GM12874 (cell line): ENCODE results near the gene RERE.

Experiments
- CTCF ChIP-seq: IDR thresholded peaks from 2 replicates; pipeline ENCODE4 v1.5.1; 2011; ENCODE audit warnings: low read depth, mild to moderate bottlenecking, control low read depth, low read length, moderate library complexity; ENCODE audit not compliant: insufficient read depth

Gene RERE

GRCh38 chr1:8604041-8604945 lies 213.1 kb downstream of the RERE start:
- TF ChIP-seq CTCF, result no peak

GRCh38 chr1:8603220-8603616 lies 214.2 kb downstream of the RERE start:
- TF ChIP-seq CTCF, result no peak

- no peak for TF ChIP-seq CTCF
Measured at GRCh38 chr1:8602471-8603219, 214.8 kb downstream of the RERE start.

GRCh38 chr1:8600336-8600735 lies 217.1 kb downstream of the RERE start:
- TF ChIP-seq CTCF, result no peak

- TF ChIP-seq CTCF, result no peak
Measured at GRCh38 chr1:8599646-8600212, 217.7 kb downstream of the RERE start.

GRCh38 chr1:8598783-8599182 lies 218.7 kb downstream of the RERE start:
- no peak for TF ChIP-seq CTCF

- TF ChIP-seq CTCF, result no peak
Measured at GRCh38 chr1:8598060-8598724, 219.2 kb downstream of the RERE start.
